ENCODE data around the gene NR2E3.

DNA sequence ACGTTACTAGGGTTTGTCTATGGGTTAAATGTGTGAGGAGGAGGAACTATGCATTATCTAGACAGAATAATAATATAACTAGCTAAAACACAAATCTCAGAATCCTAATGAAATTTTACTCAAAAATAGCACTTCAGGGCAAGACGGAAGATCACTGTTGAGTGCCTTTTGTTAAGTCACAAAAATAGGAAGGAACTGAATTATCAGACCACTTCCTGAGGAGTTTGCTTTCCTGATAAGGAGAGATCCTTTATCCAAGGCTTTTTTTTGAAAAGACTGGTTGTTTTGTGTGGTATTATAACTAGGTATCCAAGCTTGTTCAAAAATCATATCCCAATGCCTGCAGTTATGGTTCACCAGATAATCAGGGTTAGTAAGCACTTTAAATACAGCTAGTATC, 34.6 kb downstream of the NR2E3 start:
- TF ChIP-seq, protein P1, sequence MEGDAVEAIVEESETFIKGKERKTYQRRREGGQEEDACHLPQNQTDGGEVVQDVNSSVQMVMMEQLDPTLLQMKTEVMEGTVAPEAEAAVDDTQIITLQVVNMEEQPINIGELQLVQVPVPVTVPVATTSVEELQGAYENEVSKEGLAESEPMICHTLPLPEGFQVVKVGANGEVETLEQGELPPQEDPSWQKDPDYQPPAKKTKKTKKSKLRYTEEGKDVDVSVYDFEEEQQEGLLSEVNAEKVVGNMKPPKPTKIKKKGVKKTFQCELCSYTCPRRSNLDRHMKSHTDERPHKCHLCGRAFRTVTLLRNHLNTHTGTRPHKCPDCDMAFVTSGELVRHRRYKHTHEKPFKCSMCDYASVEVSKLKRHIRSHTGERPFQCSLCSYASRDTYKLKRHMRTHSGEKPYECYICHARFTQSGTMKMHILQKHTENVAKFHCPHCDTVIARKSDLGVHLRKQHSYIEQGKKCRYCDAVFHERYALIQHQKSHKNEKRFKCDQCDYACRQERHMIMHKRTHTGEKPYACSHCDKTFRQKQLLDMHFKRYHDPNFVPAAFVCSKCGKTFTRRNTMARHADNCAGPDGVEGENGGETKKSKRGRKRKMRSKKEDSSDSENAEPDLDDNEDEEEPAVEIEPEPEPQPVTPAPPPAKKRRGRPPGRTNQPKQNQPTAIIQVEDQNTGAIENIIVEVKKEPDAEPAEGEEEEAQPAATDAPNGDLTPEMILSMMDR (IDR thresholded peaks at IDR 0.05): no peak
- TF ChIP-seq POLR2A (IDR thresholded peaks at IDR 0.05): no peak

Measured in thyroid gland (tissue), 4 donors.